Caco-2 (cell line): Measurements from ENCODE around the gene DHRS7C. TPM values are rescaled to one million over a fixed set of nuclear protein-coding genes. Genes with fewer than 3 reads are reported as not detected.

ENCODE experiments used
- BruUV-seq: library from RNA; stranded (reverse); fragments of 400-500 nt; replicated peaks from 2 replicates; lab custom pipeline; 2021; lab: Mats Ljungman, UMichigan
- CTCF ChIA-PET: fragments of 300-600 bp; sonication (Branson Sonifier 250); formaldehyde crosslinking; loops from one replicate; lab custom pipeline; 2022; ENCODE audit warnings: antibody characterized with exemption; lab: Charles Lee
- POLR2A ChIA-PET: fragments of 300-600 bp; sonication (Branson Sonifier 250); formaldehyde crosslinking; loops from one replicate; lab custom pipeline; 2022; ENCODE audit warnings: antibody characterized with exemption; lab: Charles Lee
- DNase-seq, 2 experiments: peaks; one replicate each; pipeline versions ENCODE4 v3.0.0 to v3.0.0-alpha.2; 2020 to 2022
- H3K27me3 ChIP-seq: replicated peaks from 2 replicates; pipeline ENCODE4 v1.6.0; 2011; ENCODE audit warnings: low read length; ENCODE audit not compliant: control insufficient read depth, insufficient read depth
- H3K36me3 ChIP-seq: 2 replicates; pipeline ENCODE4 v1.5.1; 2011; ENCODE audit warnings: low read length; ENCODE audit not compliant: control insufficient read depth, insufficient read depth
- H3K4me1 ChIP-seq: fragments of 250-450 bp; sonication (Bioruptor Pico); 2 replicates; pipeline ENCODE4 v1.5.1; 2020; ENCODE audit warnings: mild to moderate bottlenecking
- H3K4me3 ChIP-seq: 2 replicates; pipeline ENCODE4 v1.5.1; 2011; ENCODE audit warnings: low read depth, mild to moderate bottlenecking, control low read depth, low read length
- H3K9me3 ChIP-seq: fragments of 250-450 bp; sonication (Bioruptor Pico); 2 replicates; pipeline ENCODE4 v1.5.1; 2020; ENCODE audit warnings: mild to moderate bottlenecking, moderate library complexity
- H3K27ac Mint-ChIP-seq: one replicate; pipeline ENCODE4 v1.8.0; 2022; ENCODE audit warnings: mixed read lengths; ENCODE audit not compliant: unreplicated experiment
- H3K27me3 Mint-ChIP-seq: one replicate; pipeline ENCODE4 v1.8.0; 2022; ENCODE audit warnings: mixed read lengths; ENCODE audit not compliant: insufficient read depth, unreplicated experiment
- H3K36me3 Mint-ChIP-seq: one replicate; pipeline ENCODE4 v1.8.0; 2022; ENCODE audit warnings: mild to moderate bottlenecking, mixed read lengths; ENCODE audit not compliant: insufficient read depth, unreplicated experiment
- H3K4me1 Mint-ChIP-seq: one replicate; pipeline ENCODE4 v1.8.0; 2022; ENCODE audit warnings: low read depth, mixed read lengths; ENCODE audit not compliant: unreplicated experiment
- H3K4me3 Mint-ChIP-seq: one replicate; pipeline ENCODE4 v1.8.0; 2022; ENCODE audit warnings: mild to moderate bottlenecking, moderate library complexity, mixed read lengths; ENCODE audit not compliant: unreplicated experiment
- H3K9me3 Mint-ChIP-seq: one replicate; pipeline ENCODE4 v1.8.0; 2022; ENCODE audit warnings: mixed read lengths; ENCODE audit not compliant: unreplicated experiment
- CTCF ChIP-seq, 2 experiments: fragments of 200-600 bp in 1 of 2; IDR thresholded peaks; 1 replicate in 1 of 2; 2 replicates in 1 of 2; pipeline versions ENCODE4 v1.5.1 to v1.8.0; 2011 to 2022; ENCODE audit warnings: antibody characterized with exemption in 1 of 2, control low read depth in 1 of 2, inconsistent platforms in 1 of 2, low read depth in 1 of 2, low read length in 1 of 2, mild to moderate bottlenecking in 1 of 2, moderate library complexity in 1 of 2; ENCODE audit not compliant: insufficient read depth in 1 of 2, severe bottlenecking in 1 of 2, unreplicated experiment in 1 of 2
- intact Hi-C: fragments of 100-400 bp; cut with micrococcal nuclease; formaldehyde crosslinking; loops from one replicate; pipeline ENCODE4 v1.10.0; 2022; ENCODE audit not compliant: unreplicated experiment
- total RNA-seq: library from RNA; stranded (reverse); gene quantifications from 2 replicates; pipeline ENCODE4 v1.2.3, GENCODE V29; 2022

Gene DHRS7C
- total RNA-seq, 1 experiment from 2014 or later = not detected

DNA sequence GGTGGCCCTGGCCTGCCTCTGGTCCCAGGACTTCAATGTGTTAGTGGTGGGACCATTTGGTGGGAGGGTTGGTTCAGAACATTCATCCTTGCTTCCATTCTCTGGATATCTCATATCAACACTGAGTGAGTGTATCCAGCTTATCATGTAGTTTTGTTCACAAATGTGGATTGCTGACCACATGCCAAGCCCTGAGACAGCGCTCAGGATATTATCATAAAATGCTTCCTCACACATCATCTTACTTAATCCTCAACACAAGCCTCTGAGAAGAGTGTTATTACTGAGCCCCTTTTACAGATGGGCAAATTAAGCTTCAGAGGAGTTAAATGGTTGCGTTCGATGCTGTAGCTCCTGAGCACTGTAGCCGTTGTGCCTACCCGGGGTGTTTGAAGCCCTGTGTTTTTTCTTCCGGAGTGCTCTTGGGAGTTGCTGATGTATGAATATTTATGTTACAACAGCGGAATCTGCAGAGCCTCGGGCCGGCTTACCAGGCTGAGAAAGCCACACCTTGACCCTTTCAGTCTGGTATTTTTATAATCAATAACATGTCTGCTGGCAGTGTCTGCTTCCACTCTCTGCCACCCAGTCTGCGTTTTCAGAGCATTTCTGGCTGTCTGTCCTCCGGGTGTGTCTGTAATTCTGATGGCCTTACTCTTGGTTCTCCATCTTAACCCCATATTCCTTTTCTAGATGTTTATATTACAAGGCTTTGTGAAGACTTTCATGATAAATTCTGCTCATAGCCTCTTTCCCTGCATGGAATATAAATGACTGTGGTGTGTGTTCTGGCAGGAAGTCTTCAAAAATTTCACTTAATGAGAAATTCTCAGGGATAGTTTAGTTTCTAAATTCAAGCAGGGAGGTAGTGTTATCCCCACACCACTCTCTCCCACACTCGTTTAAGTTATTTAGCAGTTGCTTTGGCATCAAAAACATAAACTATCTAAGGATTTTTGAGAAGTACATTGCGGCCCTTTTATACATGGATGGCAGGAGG lies 37.2 kb upstream of the DHRS7C start:
- intact Hi-C loops = no loop called here
- no peak for TF ChIP-seq CTCF (IDR thresholded peaks at IDR 0.05; ENCODE audit: insufficient read depth in 1 of 2, low read depth in 1 of 2, low read length in 1 of 2, severe bottlenecking in 1 of 2, unreplicated experiment in 1 of 2)
- H3K27me3 ChIP-seq = no peaks in the 10 kb centered on the region
- no peaks in the 10 kb centered on the region for H3K36me3 Mint-ChIP-seq
- no peaks in the 10 kb centered on the region for H3K9me3 ChIP-seq
- no peaks in the 10 kb centered on the region for H3K9me3 Mint-ChIP-seq
- no peak overlapping the region for H3K4me3 Mint-ChIP-seq
- no peaks in the 10 kb centered on the region for H3K4me1 Mint-ChIP-seq
- no peak overlapping the region for H3K4me3 ChIP-seq
- H3K4me1 ChIP-seq = no peaks in the 10 kb centered on the region
- no TSS peak for BruUV-seq
- DNase-seq = no peak
- POLR2A ChIA-PET = no interaction called here
- H3K36me3 ChIP-seq = no peaks in the 10 kb centered on the region
- CTCF ChIA-PET = no interaction called here
- H3K27ac Mint-ChIP-seq = no peak overlapping the region
- no peaks in the 10 kb centered on the region for H3K27me3 Mint-ChIP-seq

DNA sequence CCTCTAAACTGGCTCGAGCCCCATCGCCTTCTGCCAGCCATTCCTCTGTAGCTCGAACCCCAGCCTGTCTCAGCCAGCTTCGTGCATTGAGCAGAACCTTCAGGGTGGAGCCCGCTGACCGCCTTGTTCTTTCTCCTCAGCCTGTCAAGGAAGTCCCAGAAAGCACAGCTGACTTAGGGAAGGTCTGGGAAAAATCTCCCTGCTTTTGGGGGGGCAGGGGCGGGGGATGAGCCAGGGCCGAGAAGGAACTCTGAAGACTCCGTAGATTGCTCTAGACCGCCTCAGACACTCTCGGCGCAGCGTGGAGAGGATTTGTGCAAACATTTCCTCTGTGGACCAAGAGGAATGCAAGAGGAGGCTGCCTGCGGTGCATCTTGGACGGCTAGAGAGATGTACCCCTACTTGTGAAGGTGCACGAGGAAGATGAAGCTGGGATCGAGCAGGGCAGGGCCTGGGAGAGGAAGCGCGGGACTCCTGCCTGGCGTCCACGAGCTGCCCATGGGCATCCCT lies 34.3 kb upstream of the DHRS7C start, which contains the start of gene GLP2R:
Gene GLP2R, plus strand, starts transcription at position 284 of the 510 bp plus-strand sequence. Its CDS starts 140 bp downstream, at position 424.
- H3K27ac Mint-ChIP-seq = no peak within 1 kb of the TSS
- POLR2A ChIA-PET = no interaction called here
- no peaks in the 10 kb centered on the region for H3K9me3 ChIP-seq

More for the DNA sequence above, 34.3 kb upstream of the DHRS7C start, which contains the start of gene GLP2R:
- intact Hi-C loops = no loop called here
- no peaks in the 10 kb centered on the region for H3K4me1 ChIP-seq
- H3K27me3 Mint-ChIP-seq = peaks cover 3% of the 10 kb centered on the region
- H3K36me3 ChIP-seq = no peaks in the 10 kb centered on the region
- H3K27me3 ChIP-seq = no peaks in the 10 kb centered on the region
- TF ChIP-seq CTCF (IDR thresholded peaks at IDR 0.05; ENCODE audit: insufficient read depth in 1 of 2, low read depth in 1 of 2, low read length in 1 of 2, severe bottlenecking in 1 of 2, unreplicated experiment in 1 of 2) = no peak
- H3K4me3 Mint-ChIP-seq = no peak within 1 kb of the TSS
- no TSS peak for BruUV-seq
- H3K36me3 Mint-ChIP-seq = no peaks in the 10 kb centered on the region
- no peaks in the 10 kb centered on the region for H3K9me3 Mint-ChIP-seq
- no peak for DNase-seq
- CTCF ChIA-PET = no interaction called here
- H3K4me3 ChIP-seq = no peak within 1 kb of the TSS
- H3K4me1 Mint-ChIP-seq = no peaks in the 10 kb centered on the region
